ENCODE measurements around the gene PPFIA3.

GRCh38 chr19:49149652-49150105, 30.3 kb downstream of the PPFIA3 start:
- TF ChIP-seq CTCF (conservative IDR thresholded peaks at IDR 0.05) (no peak), EZH2 (IDR thresholded peaks at IDR 0.05; ENCODE audit: low read depth) (no peak)
